Transverse colon (tissue), 4 donors: ENCODE results near the gene PPME1. TPM values are rescaled to one million over a fixed set of nuclear protein-coding genes. Genes with fewer than 3 reads are reported as not detected.

Experiments used
- DNase-seq: peaks from one replicate; pipeline ENCODE4 v3.0.0-alpha.2; 2019
- H3K27ac ChIP-seq, 4 donors: fragments of 200-600 bp; sonication (generic); 2 replicates each; pipeline ENCODE4 v1.5.1; 2016 to 2018; ENCODE audit warnings: inconsistent platforms in 4 of 4
- H3K27me3 ChIP-seq: fragments of 200-600 bp; sonication (generic); 2 replicates; pipeline ENCODE4 v1.5.1; 2017; ENCODE audit warnings: inconsistent platforms
- H3K36me3 ChIP-seq, 4 donors: fragments of 200-600 bp; sonication (generic); 2 replicates each; pipeline ENCODE4 v1.5.1; 2017 to 2019; ENCODE audit warnings: inconsistent platforms in 4 of 4
- H3K4me1 ChIP-seq, 4 donors: fragments of 200-600 bp; sonication (generic); 2 replicates each; pipeline ENCODE4 v1.5.1; 2017 to 2020; ENCODE audit warnings: inconsistent platforms in 4 of 4
- H3K4me3 ChIP-seq, 4 donors: fragments of 200-600 bp; sonication (generic); 1 replicate in 1 of 4; 2 replicates in 3 of 4; pipeline versions ENCODE4 v1.5.1 to v1.6.1; 2017 to 2019; ENCODE audit warnings: inconsistent platforms in 4 of 4
- H3K9me3 ChIP-seq, 2 donors: fragments of 200-600 bp; sonication (generic); 2 replicates each; pipeline ENCODE4 v1.5.1; 2017 to 2019; ENCODE audit warnings: inconsistent platforms in 2 of 2
- CTCF ChIP-seq, 5 experiments: fragments of 200-600 bp in 3 of 5; fragments of 450-650 bp in 2 of 5; sonication (generic) in 3 of 5; IDR thresholded peaks; 1 replicate in 2 of 5; 2 replicates in 3 of 5; pipeline ENCODE4 v1.5.1; 2016 to 2017; ENCODE audit warnings: antibody characterized with exemption in 5 of 5, inconsistent platforms in 3 of 5, mild to moderate bottlenecking in 2 of 5, moderate library complexity in 1 of 5
- EP300 ChIP-seq: sonication (generic); formaldehyde crosslinking; IDR thresholded peaks from one replicate; pipeline ENCODE4 v1.6.1; 2017; ENCODE audit warnings: antibody characterized with exemption, low read depth
- POLR2A ChIP-seq: fragments of 450-650 bp; IDR thresholded peaks from one replicate; pipeline ENCODE4 v1.6.1; 2016; ENCODE audit warnings: antibody characterized with exemption, mild to moderate bottlenecking, moderate library complexity
- POLR2AphosphoS5 ChIP-seq, 3 donors: sonication (generic); formaldehyde crosslinking; IDR thresholded peaks; one replicate each; pipeline ENCODE4 v1.6.1; 2016; ENCODE audit warnings: antibody characterized with exemption in 3 of 3
- WGBS, 2 donors: methylation state at CpG; one replicate each; pipeline ENCODE4 v1.1.5; 2018; ENCODE audit warnings: low coverage in 1 of 2; 5-methylcytosine and 5-hydroxymethylcytosine counted together
- in situ Hi-C, 4 donors: fragments of 200-750 bp; cut with MboI; loops; one replicate each; pipeline versions ENCODE4 v1.15.0 to v1.15.1; 2017; ENCODE audit warnings: low sequenced_read_pairs in 3 of 4, low pct_ligation_motif_present in 1 of 4, low pct_unique_long_range_greater_than_20kb in 1 of 4
- intact Hi-C: fragments of 100-400 bp; cut with DNase I; formaldehyde crosslinking; loops from one replicate; pipeline ENCODE4 v1.15.1; 2023; ENCODE audit warnings: low total_unique reads
- total RNA-seq, 4 donors: library from RNA; depleted of rRNA; stranded (reverse); fragments of >200 nt; gene quantifications; one replicate each; pipeline ENCODE4 v1.1.0, GENCODE V29; 2016

PPME1 gene
- total RNA-seq, 4 donors from 2014 or later: 21.3 to 33.7 (median 22.4) TPM

- H3K4me1 ChIP-seq: no peaks in the 10 kb centered on the region
- H3K27me3 ChIP-seq: no peaks in the 10 kb centered on the region
- in situ Hi-C loops: loop anchor here in 1 of 4 donors (10.0 to 25.0 kb wide), 2 partner anchors 153 to 290 kb away; no protein-coding TSS in a partner anchor
- TF ChIP-seq POLR2AphosphoS5 (IDR thresholded peaks at IDR 0.05): no peak
- TF ChIP-seq CTCF (IDR thresholded peaks at IDR 0.05): no peak
- no peak for TF ChIP-seq EP300
- TF ChIP-seq POLR2A: no peak
- H3K9me3 ChIP-seq: no peaks in the 10 kb centered on the region
- H3K27ac ChIP-seq: no peak overlapping the region
- 73 to 79% methylated on average over 2 to 4 of the region's 4 CpGs for WGBS, 2 donors
- H3K36me3 ChIP-seq: no peaks in the 10 kb centered on the region
- H3K4me3 ChIP-seq: no peak overlapping the region
- DNase-seq: no peak
- intact Hi-C loops: no loop called here
Observed at GRCh38 chr11:74272276-74272675, 101.2 kb downstream of the PPME1 start.

- WGBS, 2 donors: 72 to 91% methylated on average over 2 of the region's 2 CpGs
- in situ Hi-C loops: loop anchor here in 1 of 4 donors (10.0 kb wide), 1 partner anchor 148 kb away; no protein-coding TSS in a partner anchor
- intact Hi-C loops: no loop called here
- no peak for DNase-seq
- H3K9me3 ChIP-seq: no peaks in the 10 kb centered on the region
- H3K27me3 ChIP-seq: no peaks in the 10 kb centered on the region
- H3K27ac ChIP-seq: no peak overlapping the region
- TF ChIP-seq EP300: no peak
- TF ChIP-seq POLR2AphosphoS5 (IDR thresholded peaks at IDR 0.05): no peak
- no peak for TF ChIP-seq CTCF (IDR thresholded peaks at IDR 0.05)
- no peak for TF ChIP-seq POLR2A
- no peaks in the 10 kb centered on the region for H3K36me3 ChIP-seq
- no peaks in the 10 kb centered on the region for H3K4me1 ChIP-seq
- no peak overlapping the region for H3K4me3 ChIP-seq
Observed at GRCh38 chr11:74276581-74276980, 105.5 kb downstream of the PPME1 start.

- WGBS, 2 donors: 80 to 84% methylated on average over 2 of the region's 2 CpGs
- H3K36me3 ChIP-seq: no peaks in the 10 kb centered on the region
Observed at GRCh38 chr11:74278103-74278502, 107.0 kb downstream of the PPME1 start.

GRCh38 chr11:74278721-74279161 is 107.7 kb downstream of the PPME1 start:
- Histone ChIP-seq H3K27me3 (no peaks in the 10 kb centered on the region), H3K27ac (peak overlapping the region in 3 of 4 donors; percentile 50 to 64 (median 56)), H3K4me1 (peaks cover 0 to 8% (median 2%) of the 10 kb centered on the region in 4 donors), H3K9me3 (no peaks in the 10 kb centered on the region), H3K4me3 (no peak overlapping the region), H3K36me3 (no peaks in the 10 kb centered on the region)
- in situ Hi-C loops (loop anchor here in 1 of 4 donors (10.0 kb wide), 1 partner anchor 146 kb away; no protein-coding TSS in a partner anchor), intact Hi-C loops (no loop called here)
- WGBS, 2 donors: 87% methylated on average over 1 of the region's 1 CpG; no CpG with 5 or more reads in 1 of the 2 donors
- DNase-seq: peak; percentile 42
- TF ChIP-seq CTCF (IDR thresholded peaks at IDR 0.05) (no peak), POLR2AphosphoS5 (IDR thresholded peaks at IDR 0.05) (peak in 1 of 3 donors; percentile 18)

More at GRCh38 chr11:74278103-74278502, 107.0 kb downstream of the PPME1 start:
- Histone ChIP-seq H3K4me1 (peaks cover 0 to 1% (median 0%) of the 10 kb centered on the region in 4 donors), H3K9me3 (no peaks in the 10 kb centered on the region), H3K27ac (peak overlapping the region in 3 of 4 donors; percentile 50 to 64 (median 56)), H3K27me3 (no peaks in the 10 kb centered on the region), H3K4me3 (no peak overlapping the region)
- in situ Hi-C loops: loop anchor here in 1 of 4 donors (10.0 kb wide), 1 partner anchor 147 kb away; no protein-coding TSS in a partner anchor
- no peak for DNase-seq
- intact Hi-C loops: no loop called here
- TF ChIP-seq EP300: no peak
- TF ChIP-seq CTCF (IDR thresholded peaks at IDR 0.05): no peak
- no peak for TF ChIP-seq POLR2AphosphoS5 (IDR thresholded peaks at IDR 0.05)
- no peak for TF ChIP-seq POLR2A
